GM19395 (cell line): ENCODE data around the gene WRAP53.
"Not testable (repeated sequence)": the region's sequence is repeated elsewhere in the genome, so short reads cannot be mapped to it uniquely, and the experiment has no call there.

ENCODE experiments used
- ATAC-seq: cut with Tn5 transposase; IDR thresholded peaks from one replicate; pipeline ENCODE4 v1.9.1; 2021; ENCODE audit warnings: mild to moderate bottlenecking, moderate library complexity; ENCODE audit not compliant: unreplicated experiment

The WRAP53 gene

DNA sequence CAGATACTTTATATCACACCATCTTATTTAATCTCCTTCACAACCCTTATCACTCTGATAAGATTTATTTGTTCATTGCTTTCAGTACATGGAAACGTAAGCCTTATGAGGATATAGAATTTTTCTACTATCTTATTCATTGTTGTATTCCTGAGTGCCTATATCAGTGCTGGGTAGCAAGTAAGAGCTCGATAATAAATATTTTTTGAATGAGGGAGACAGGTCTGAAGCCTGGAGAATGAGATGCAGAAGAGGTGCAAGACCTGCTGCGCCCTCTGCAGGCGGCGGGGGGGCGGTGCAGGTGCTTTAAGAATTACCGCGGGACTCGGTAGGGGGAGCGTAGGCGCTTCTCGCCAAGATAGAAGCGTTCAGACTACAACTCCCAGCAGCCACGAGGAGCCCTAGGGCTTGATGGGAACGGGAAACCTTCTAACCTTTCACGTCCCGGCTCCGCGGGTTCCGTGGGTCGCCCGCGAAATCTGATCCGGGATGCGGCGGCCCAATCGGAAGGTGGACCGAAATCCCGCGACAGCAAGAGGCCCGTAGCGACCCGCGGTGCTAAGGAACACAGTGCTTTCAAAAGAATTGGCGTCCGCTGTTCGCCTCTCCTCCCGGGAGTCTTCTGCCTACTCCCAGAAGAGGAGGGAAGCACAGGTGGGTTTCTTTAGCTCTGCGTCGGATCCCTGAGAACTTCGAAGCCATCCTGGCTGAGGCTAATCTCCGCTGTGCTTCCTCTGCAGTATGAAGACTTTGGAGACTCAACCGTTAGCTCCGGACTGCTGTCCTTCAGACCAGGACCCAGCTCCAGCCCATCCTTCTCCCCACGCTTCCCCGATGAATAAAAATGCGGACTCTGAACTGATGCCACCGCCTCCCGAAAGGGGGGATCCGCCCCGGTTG is at the start of gene WRAP53:
Gene WRAP53, plus strand, starts transcription at position 570 of the 900 bp plus-strand sequence. Its CDS starts 172 bp downstream, at position 742.
- ATAC-seq: peak; percentile 70

DNA sequence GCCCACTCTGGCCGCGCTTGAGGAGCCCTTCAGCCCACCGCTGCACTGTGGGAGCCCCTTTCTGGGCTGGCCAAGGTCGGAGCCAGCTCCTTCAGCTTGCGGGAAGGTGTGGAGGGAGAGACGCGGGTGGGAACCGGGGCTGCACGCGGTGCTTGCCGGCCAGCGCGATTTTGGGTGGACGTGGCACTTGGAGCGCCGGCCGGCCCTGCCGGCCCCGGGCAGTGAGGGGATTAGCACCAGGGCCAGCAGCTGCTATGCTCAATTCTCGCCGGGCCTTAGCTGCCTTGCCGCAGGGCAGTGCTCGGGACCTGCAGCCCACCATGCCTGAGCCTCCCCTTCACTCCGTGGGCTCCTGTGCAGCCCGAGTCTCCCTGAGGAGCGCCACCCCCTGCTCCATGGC is 47.5 kb upstream of the WRAP53 start:
- ATAC-seq: no peak

DNA sequence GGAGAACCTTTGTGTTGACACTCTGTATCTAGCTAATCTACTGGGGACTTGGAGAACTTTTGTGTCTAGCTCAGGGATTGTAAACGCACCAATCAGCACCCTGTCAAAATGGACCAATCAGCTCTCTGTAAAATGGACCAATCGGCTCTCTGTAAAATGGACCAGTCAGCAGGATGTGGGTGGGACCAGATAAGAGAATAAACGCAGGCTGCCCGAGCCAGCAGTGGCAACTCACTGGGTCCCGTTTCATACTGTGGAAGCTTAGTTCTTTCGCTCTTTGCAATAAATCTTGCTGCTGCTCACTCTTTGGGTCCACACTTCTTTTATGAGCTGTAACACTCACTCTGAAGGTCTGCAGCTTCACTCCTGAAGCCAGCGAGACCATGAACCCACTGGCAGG is 46.6 kb upstream of the WRAP53 start:
- ATAC-seq: not testable (repeated sequence)

DNA sequence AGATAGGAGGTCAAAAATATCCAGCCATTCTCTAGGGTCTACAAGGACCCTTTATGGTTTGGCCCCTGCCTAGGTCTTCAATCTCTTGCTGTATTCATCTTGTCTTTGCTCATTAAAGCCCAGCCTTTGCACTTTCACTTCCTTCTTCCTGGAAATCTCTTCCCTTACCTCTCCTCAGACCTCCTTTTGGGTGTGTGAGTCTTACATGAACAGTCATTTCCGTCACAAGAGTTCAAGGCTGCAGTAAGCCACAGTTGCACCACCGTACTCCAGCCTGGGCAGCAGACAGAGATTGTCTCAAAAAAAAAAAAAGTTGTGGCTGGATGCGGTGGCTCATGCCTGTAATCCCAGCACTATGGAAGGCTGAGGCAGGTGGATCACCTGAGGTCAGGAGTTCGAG is 43.5 kb upstream of the WRAP53 start:
- ATAC-seq: no peak

DNA sequence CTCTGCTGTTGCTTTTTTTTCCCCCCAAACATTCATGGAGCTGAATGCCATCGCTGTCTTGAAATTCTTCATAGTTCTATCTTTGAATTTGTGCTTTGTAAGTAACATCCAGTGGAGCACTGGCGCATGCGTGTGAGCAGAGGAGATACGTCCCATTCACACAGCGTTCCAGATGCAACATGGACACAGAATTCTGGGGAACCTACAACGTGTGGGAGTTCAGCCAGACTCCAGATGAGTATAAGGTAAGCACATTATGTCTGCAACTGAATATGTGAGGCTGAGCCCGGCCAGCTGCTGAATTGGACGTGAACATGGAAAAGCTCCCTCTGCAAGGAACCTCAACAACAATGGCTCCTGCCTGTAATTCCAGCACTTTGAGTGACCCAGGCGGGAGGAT is 41.8 kb upstream of the WRAP53 start:
- ATAC-seq: no peak

DNA sequence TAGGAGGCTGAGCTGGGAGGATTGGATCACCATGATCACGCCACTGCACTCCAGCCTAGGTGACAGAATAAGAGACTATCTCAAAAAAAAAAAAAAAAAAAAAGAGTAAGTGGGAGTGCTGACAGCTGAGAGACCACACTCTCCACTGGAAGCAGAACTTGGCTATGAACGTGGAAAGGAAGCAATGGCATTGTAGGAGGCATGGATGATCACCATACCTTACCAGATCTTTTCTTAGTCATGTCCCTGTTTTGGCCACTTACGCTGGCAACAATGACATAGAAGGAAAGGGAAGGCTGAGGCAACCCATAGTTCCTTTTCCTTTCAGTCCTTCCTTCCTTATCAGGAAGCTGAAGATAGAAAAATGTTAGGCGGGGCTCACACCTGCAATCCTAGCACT is 41.3 kb upstream of the WRAP53 start:
- no peak for ATAC-seq

DNA sequence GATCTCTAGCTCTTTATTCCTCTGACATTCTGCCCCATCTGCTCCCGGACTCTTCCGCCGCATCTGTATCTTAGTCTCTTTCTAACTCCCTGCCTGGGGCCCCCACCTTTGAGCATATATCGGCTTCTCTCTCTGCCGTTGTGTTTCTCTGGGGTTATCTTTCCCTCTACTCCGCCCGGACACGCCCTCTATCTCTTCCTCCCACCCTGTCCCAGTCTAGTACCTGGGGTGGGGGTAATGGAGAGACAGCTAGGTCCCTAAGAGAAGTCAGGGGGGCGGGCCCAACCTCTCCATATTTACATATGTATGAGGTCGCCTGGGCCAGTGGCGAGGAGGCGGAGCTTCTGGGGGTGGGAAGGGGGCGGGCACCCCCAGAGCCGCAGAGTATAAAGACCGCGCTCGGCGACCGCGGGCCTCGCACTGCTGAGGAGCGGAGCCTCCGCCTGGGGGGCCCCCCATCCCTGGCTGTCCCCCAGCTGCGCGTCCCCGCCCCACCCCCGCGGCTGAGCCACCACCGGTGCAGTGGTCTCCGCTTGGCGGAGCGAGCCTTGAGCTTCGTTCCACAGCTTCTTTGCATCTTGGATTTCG is 37.7 kb upstream of the WRAP53 start, which contains the start of gene ATP1B2:
Gene ATP1B2, plus strand, starts transcription at position 418 of the 588 bp plus-strand sequence. CDS start 593 bp downstream, outside the sequence.
- no peak for ATAC-seq

DNA sequence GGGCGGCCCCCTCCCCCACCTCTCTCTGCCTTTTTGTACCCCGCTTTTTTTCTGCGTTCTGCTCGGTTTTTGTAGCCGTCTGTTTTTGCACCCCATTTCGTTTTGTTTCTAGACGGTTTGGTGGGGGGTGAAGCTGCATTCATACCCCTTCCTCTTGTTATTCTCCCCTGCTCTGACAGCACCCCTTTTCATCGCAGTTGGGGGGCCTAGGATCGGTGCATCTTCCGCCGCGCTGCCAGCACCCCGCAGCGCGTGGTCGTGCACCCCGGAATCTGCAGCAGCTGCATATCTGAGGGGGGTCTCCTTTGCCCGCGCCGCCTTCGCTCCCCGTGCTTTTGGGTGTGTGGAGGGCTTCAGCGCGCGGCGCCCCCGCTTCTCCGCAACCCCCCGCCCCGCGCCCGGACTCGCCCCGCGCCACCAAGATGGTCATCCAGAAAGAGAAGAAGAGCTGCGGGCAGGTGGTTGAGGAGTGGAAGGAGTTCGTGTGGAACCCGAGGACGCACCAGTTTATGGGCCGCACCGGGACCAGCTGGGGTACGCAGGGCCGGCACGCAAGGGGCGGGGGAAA is 37.1 kb upstream of the WRAP53 start:
- no peak for ATAC-seq

DNA sequence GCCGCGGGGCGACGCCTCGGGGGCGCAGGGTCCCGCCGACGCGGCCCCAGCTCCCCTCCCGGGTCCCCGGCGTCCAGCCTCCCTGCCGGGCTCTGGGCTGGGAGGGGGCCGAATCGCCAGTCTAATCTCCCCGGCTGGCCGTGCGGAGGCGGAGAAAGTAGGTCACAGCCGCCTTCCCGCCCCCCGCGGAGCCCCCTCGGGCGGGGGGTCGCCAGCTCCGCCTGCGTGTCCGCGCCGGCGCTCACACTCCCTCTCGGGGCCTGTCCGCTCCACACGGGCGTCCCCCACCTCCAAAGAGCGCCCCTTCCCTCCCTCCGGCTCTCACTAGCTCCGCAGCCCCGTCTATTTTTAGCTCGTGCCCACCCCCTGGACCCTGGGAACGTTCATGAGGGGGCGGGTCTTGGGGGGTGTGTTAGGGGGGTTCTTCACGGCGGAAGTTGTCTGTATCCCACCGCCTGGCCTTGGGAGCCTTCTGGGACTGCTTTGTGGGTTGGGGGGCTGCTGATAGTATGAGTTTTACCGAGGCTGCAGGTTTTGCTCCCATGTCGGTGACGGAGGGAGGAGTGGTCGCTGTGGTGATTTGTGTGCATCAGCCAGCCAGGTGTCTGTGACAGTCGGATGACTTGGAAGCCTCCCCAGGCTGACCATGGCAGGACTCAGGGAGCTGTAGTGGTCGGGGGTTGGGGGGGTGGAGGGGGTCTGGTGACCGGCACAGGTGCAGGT is 36.5 kb upstream of the WRAP53 start:
- ATAC-seq: no peak

DNA sequence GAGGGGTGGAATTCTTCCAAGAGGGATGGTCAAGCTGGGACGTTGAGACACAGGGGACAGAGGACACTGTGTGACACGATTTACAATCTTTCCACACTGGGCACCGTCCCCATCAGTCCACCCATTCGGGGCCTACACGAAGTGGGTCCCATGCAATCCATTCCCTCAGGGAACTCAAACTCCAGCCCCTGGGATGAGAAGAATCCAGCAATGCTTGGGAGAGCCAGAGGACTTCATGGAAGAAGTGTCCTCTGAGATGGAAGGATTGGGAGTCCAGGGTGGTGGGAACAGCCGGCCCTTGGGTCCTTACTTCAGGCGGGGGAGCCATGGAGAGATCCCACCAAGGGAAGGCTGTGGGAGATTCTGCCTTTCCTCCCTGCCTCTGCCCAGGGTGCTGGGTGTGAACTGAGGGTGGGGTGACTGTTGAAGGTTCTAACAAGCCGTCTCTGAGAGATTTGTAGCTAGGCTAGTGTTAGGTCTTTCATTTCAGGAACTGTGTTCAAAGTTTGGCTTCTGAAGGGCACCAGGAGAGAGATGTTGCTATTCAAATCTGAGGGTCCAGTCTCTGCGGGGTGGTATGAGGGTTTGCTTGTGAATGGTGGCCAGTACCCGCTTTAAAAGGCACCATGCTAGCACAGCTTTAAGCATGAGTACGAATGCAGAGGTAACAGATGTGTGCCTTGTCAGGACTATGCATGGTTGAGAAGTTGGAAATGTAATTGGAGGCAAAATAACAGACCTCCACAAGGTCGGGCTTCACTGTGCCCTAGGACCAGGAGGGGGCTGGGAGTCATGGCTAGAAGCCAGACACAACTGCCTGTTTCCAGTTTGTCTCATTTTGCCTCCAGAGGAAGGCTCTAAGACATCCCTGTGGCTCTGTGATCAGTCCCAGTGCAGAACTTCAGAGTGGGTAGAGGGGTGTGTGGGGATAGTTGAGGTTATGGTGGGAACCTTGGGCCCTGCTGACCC is 35.6 kb upstream of the WRAP53 start:
- ATAC-seq: no peak

DNA sequence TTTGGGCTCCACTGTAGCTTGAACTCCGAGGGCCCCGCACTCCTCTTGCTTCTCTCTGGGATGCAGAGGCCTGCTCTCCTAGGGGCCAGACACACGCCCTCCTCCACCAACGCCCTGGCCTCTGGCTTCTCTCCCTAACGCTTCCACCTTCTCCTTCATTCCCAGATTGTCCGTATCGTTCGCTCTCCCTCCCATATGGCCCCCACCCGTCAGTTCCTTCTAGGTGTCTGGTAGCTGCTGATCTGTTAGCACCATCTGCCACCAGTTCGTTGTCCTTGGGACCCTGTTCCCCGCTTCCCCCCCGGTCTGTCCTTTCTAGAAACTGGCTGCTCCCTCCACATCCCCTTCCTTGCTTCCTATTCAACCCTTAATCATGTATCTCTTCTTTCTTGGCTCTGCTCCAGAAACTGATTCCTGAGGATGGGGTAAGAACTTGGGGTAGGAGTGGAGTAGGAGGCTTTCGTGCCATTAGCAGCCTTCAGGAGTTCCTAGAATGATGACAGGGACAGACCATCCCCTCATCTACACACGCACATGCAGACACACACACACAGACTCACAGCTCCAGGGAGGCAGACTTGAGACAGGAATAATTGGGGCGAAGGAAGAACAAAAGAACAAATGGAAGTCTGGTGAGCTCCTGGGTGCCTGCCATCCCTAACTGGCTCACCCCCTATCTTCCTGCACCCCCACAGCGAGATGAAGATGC is 33.3 kb upstream of the WRAP53 start:
- no peak for ATAC-seq

DNA sequence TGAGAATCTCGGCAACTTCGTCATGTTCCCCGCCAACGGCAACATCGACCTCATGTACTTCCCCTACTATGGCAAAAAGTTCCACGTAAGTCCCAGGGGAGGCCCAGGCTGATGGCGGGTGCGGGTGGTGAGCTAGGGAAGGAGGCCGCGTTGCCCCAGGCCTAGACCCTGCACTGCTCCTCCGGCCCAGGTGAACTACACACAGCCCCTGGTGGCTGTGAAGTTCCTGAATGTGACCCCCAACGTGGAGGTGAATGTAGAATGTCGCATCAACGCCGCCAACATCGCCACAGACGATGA is 32.8 kb upstream of the WRAP53 start:
- no peak for ATAC-seq

DNA sequence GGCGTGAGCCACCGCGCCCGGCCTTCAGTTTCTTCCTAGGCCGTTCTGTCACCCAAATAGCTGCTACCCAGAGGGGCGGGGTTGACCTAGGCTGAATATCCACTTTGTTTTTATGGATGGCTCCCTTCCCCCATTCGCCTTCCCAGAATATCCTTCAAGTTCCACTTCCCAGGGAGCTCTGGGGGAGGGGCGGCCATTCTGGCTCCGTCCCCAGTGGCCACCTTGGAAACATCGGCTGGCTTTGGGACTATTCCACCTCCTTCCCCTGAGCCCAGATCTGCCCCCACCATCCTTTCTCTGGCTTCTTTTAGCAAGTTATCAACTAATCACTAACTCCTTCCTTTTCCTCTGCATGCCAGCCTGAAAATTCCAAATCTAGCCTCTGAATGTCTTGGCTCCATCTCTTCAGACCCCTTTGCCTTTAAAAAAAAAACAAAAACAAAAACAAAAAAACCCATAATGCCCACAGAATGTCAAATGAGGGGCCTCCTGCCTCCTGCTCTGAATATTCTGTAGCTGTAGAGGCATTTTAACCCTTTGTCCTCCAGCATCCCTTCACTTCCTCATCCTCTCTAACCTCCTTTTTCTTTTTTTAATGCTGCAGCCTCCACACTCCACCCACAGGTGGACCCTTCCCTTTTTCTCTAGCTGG is 31.2 kb upstream of the WRAP53 start:
- no peak for ATAC-seq

DNA sequence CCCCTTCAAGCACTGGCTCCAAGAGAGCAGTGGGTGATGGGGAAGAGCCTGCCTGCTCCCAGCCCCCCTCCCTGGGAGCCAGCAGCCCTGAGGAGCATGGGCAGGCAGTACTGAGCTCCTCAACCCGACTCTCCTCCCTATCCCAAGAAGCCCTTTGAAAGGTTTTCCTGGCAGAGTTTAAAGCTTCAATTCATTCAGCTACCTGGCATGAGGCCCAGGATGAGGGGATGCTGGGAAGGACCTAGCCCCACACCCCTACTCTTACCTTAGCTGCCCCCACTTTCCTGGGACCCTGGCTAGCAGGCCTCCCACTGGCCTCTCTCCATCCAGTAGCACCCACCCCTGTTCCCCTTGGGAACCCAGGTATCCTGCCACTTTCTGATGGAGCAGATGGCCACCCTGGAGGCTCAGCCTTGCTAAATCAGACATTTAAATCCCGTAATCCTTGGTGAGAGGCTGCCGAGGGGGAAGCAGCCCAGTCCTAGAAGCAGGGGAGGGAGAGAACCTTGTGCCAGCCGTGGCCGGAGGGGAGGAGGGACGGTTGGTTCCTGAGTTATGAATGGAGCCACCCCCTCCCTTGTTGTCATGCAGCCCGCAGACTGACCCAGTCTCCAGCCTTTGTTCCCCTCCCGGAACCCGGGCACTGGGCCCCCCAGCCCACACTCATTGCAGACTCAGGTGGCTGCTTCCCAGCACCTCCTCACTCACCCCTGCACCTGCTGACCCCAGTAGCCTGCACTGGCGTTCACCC is 20.4 kb upstream of the WRAP53 start:
- no peak for ATAC-seq

DNA sequence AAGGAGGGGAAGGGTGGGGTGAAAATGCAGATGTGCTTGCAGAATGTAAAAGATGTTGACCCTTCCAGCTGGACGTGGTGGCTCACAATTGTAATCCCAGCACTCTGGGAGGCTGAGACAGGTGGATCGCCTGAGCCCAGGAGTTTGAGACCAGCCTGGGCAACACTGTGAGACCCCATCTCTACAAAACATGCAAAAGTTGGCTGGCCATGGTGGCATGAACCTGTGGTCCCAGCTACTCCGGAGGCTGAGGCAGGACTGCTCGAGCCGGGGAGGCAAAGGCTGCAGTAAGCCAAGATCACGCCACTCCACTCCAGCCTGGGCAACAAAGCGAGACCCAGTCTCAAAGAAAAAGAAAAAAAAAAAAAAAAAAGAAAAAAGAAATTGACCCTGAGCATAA is 19.8 kb upstream of the WRAP53 start:
- no peak for ATAC-seq

DNA sequence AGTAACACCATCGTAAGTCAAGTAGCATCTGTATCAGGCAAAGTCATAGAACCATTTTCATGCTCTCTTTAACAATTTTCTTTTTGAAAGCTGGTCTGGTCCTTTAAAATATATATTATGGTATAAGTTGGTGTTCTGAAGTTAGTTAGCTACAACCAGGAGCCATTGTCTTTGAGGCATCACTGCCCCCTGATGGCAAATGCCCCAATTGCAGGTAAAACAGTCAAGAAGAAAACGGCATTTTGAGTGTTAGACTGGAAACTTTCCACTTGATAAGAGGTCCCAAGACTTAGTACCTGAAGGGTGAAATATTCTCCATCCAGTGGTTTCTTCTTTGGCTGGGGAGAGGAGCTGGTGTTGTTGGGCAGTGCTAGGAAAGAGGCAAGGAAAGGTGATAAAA is 15.0 kb upstream of the WRAP53 start:
- no peak for ATAC-seq

DNA sequence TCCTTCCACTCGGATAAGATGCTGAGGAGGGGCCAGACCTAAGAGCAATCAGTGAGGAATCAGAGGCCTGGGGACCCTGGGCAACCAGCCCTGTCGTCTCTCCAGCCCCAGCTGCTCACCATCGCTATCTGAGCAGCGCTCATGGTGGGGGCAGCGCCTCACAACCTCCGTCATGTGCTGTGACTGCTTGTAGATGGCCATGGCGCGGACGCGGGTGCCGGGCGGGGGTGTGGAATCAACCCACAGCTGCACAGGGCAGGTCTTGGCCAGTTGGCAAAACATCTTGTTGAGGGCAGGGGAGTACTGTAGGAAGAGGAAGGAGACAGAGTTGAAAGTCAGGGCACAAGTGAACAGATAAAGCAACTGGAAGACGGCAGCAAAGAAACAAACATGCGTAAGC is 13.3 kb upstream of the WRAP53 start:
- ATAC-seq: no peak

DNA sequence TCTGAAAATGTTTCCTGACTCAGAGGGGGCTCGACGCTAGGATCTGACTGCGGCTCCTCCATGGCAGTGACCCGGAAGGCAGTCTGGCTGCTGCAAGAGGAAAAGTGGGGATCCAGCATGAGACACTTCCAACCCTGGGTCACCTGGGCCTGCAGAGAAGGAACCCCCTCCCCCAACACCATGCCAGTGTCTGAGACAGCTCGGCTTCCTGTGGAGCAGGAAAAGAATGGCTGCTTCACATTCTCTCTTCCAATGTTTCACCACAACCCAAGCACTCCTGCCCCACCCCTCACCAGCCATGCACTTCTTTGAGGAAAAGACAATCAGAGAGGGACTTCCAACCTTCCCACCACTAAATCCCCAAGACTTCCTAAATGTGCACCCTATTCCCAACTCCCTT is 11.7 kb upstream of the WRAP53 start:
- ATAC-seq: no peak
